HT1080 (cell line): ENCODE data around the gene MIR17HG. TPM values are rescaled to one million over a fixed set of nuclear protein-coding genes. Genes with fewer than 3 reads are reported as not detected.
"Not testable (repeated sequence)": the region's sequence is repeated elsewhere in the genome, so short reads cannot be mapped to it uniquely, and the experiment has no call there.

Experiments used
- DNase-seq: peaks from one replicate; pipeline ENCODE4 v3.0.0-alpha.2; 2015; ENCODE audit warnings: low read depth
- polyA plus RNA-seq, 2 experiments: library from polyadenylated mRNA; depleted of rRNA; stranded (reverse); fragments of >200 nt; gene quantifications; 2 replicates each; pipeline ENCODE4 v1.2.3, GENCODE V29; 2015
- total RNA-seq: library from RNA; depleted of rRNA; stranded (reverse); fragments of >200 nt; shearing (Covaris generic); gene quantifications from 2 replicates; pipeline ENCODE4 v1.2.3, GENCODE V29; 2014; rRNA removed

Gene MIR17HG
- 7.2 and 8.7 TPM in 2 replicates for total RNA-seq
- 2.1 and 2.7 TPM in 2 replicates for polyA plus RNA-seq (2015; cell fraction: cytosol; rRNA removed)
- polyA plus RNA-seq (2015; cell fraction: nucleus; rRNA removed) = 26.6 and 28.4 TPM in 2 replicates

DNA sequence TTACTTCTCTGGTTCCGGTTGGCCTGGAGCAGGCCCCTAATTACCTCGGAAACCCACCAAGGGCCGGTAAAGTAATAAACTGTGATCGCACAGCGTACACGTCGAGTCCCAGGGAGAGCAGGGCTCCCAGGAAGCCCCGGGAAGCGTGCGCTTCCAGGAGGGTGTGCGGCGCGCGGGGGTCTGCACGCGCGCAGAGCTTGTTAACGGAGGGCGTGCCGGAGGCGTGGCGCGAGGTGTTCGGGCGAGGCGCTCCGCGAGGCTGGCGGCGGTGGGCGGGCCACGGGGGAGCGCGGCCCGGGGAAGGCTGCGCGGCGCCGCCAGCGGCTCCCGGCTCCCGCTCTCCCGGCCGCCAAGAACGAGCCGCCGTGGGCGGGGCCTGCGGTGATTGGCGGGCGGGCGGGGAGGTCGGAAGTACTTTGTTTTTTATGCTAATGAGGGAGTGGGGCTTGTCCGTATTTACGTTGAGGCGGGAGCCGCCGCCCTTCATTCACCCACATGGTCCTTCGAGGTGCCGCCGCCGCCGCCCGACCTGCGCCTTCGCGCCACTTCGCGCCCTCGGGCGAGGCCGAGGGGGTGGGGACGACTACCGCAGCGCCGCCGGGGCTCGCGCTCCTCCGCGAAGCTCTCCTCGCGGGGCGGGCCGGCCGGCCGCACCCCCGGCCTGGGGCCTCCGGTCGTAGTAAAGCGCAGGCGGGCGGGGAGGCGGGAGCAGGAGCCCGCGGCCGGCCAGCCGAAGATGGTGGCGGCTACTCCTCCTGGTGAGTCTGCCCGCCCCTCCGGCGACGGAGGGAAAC lies at the start of gene MIR17HG:
TSS of gene MIR17HG (plus strand) at position 486 of the 794 bp plus-strand sequence.
- DNase-seq = peak; percentile 93

DNA sequence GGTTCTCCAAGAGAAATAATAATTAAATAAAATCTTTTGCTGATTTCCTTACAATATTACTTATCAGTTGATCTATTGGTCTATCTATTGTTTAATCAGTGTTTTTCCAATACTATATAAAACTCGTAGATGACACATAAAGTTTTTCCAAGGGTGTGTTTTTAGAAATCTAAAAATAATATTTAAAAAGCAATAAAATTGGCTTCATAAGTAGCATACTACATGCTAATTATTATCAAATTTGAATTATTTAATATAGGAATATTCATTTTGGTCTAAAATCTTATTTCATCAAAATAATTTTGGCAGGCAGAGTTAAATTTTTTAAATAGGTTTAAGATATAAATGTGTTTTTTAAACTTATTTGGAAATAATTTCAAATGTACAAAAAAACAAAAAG lies 49.4 kb upstream of the MIR17HG start:
- DNase-seq = no peak

DNA sequence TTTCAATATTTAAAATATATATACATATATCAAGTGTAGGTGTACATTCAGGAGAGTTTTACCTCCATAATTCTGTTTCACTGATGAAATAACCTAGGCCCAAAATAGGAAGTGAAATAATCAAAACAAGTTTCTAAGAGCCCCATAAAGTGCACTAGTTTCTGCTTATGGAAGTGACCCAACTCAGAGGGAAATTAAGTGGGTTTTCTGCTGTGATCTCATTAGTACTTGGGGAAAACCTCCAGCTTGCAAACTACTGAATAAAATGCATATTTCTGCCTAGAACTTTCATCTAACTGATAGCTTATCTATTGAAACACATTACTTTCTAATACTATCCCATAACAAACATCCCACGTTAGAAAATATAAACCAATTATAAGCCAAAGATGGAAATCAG lies 45.4 kb upstream of the MIR17HG start:
- no peak for DNase-seq

DNA sequence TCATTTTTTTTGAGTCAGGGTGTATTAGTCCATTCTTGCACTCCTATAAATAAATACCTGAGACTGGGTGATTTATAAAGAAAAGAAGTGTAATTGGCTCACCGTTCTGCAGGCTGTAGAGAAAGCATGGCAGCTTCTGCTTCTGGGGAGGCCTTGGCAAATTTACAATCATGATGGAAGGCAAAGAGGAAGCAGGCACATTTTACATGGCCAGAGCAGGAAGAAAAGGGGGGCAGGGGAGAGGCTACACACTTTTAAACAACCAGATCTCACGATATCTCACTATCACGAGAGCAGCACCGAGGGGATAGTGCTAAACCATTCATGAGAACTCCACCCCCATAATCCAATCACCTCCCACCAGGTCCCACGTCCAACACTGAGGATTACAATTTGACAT lies 44.5 kb upstream of the MIR17HG start:
- DNase-seq = no peak

DNA sequence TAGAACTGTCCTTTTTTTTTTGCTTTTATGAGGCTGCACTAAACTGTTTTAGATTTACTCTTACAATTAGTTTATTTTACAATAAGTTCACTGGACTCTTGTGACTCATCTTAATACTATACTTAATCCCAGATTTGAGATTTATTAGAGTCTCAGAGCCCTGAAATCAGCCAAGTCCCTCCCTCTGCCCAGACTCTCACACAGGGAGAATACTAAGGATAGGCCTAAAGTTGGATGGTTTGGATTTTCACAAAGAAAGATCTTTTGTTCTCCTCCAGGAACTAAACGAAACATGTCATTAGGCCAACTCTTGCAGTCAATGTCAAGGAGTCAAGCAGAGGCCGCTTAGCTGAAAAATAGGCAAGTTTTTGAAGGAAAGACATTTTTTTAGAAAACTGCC lies 42.7 kb upstream of the MIR17HG start:
- DNase-seq = no peak

DNA sequence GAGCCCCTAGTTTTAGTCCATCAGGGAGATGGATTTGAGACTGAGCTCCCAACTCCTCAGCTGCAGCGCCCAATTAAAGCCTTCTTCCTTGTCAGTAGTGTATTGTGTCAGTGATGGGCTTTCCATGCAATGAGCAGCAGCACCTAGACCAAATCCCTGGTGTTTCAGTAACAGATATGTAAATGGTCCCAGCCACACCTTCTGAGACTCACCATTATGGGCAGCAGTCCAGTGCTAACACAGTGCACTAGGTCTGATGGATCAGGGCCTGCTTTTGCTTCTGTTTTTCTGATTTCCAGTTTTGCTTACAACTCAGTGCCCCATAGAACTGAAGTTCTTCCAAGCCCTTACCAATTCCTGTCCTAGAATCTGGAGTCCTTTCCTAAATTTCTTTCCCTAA lies 41.8 kb upstream of the MIR17HG start:
- DNase-seq = no peak

DNA sequence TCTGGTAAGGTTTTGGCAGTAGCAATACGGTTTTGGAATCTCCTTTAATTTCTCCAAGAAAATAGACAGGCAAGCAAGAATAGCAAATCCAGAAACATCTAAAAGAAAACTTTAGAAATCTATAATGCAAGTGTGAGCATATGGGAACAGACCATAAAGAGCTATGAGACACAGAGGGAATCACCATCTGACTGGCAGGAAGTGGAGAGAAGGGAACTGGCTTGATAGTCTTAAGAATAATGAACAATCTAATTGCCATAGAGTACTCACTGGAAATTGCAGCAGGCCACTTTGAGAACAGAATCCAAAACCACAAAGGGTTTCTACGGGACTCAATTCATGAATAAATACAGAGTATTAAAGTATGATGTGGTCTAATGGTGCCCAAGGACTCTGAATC lies 39.6 kb upstream of the MIR17HG start:
- no peak for DNase-seq

DNA sequence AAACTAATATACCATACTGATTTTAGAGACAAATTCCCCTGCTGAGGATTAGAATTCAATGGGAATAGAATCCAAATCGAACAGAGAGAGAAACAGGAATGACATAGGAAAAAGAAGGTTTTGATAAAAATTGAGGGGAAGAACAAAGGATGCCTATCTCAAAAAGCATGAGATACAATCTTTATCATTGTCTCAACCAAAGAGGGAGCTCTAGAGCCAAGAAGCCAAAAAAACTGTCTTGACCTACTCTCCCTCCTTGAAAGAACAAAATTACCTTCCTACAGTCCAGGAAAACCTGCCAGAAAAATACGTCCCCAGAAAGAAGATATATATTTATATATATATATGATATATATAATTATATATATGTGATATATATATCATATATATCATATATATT lies 39.2 kb upstream of the MIR17HG start:
- DNase-seq = no peak

DNA sequence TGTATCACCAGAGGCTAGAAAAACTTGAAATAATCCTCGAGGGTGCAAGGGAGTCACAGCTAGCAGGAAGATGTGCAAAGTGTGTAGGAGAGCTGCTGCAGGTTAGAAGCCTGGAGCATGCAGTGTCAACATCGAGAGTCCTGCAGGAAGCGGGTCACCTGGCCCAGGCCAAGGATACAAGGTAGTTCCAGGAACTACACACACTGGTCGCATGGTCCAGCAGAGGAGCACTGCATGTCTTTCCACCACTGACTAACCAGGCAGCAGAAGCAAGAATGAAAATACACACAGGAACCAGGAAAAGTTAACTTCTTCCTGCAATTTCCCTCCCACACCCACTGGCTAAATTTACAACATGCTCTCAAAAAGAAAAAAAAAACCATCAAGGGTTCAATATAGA lies 36.0 kb upstream of the MIR17HG start:
- no peak for DNase-seq

DNA sequence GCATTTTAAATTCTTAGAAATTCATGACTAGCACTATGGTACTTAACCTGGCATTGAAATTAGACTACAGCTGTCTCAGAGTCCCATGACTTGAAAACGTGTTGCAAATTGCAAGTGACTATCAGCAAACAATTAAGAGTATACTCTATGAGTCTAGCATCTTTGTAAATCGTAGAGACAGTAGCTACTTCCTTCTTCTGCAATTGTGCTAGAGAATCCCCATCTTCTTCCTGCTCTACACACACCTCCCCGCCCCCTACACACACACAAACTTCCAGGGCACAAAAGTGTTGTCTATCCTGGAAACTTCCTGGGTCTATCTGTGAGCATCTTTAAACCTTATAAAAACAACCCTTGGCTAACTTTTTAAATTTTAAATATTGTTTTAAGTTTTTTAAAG lies 35.2 kb upstream of the MIR17HG start:
- no peak for DNase-seq

DNA sequence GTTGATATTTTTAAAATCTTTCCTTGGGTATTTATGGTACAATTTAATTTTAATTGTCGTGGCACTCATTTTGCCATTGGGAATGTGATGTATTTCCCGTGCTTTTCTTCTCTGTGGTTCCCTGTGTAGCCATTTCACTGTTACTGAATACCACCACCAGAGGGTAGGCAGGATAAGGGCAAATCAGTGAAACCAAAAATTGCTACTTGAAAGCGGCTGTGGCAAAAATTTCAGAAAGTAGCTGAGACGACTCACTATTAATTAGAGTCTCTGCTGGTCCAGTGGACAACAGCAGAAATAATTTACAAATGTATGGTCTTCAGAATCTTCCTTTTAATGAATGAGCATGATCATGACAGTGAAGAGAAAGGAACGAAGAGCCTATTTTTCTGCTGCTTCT lies 34.4 kb upstream of the MIR17HG start:
- peak; percentile 66 for DNase-seq

DNA sequence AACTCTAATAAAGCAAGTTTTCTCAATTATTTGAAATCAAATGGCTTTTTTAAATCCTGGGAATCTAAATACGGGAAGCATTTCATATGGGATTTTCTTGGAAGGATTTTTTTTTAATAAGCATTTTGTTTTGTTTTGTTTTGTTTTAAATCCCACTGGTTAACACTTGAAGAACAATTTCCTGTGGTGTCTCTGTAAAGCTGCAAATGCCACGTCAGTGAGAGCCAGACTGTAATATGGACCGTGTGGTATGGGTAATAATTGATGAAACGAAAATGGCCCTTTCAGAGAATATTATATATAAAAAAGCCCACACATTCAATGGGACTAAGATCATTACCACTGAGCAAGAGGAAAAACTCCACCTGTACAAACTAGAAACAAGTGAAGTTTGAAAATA lies 33.9 kb upstream of the MIR17HG start:
- peak; percentile 25 for DNase-seq

DNA sequence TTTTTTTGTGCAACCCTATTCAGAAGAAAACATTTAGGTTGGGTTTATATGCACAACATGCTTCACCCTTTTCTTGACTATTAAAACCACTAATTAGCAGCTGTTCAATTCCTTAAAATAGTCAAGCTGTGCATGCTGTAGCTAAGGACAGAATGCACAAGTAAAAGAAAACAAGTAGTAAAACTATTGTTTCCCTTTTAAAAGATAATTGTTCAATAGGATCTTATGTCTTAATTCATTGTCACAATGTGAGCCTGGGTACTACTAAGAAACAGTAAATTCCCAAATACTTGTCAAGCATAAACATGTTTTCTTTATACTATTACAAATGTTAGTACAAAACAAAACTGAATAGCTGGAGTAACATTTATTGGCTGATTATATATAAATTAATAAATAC lies 32.6 kb upstream of the MIR17HG start:
- no peak for DNase-seq

DNA sequence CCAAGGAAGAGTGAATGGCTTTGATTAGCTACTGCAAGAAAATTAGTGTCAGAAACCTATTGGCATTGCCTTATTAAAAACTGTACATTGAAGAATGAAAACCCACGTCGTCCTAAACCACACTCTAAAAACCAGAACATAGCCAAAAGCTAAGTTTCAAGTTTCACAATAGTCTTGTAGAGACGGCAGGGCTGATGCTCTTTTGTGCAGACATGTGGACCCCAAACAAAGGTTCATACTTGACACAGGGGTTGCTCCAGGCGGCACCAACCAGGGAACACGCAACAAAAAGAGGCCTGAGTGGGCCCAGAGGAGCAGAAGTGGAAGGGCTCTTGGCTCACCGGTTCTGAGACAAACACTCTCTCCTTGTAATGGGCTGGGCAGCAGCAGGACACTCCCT lies 28.6 kb upstream of the MIR17HG start:
- no peak for DNase-seq

DNA sequence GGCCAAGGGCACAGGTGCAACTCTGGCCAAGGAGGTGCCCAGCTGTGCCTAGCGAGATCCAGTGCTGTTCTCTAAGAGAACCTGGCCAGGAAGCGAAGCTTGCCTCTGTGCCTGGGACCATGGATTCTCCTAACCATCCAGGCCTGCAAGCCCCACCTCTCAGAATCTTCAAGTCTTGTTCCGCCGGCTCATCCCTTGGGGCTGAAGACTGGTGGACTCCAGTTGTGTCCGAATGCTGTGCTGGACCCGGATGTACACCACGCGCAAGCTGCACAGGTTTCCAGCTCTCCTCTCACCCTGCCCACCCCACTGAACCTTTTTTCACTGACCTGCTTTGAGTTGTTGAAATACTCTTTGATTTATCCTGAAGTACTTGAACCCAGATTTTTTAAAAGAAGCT lies 27.5 kb upstream of the MIR17HG start:
- DNase-seq = no peak

DNA sequence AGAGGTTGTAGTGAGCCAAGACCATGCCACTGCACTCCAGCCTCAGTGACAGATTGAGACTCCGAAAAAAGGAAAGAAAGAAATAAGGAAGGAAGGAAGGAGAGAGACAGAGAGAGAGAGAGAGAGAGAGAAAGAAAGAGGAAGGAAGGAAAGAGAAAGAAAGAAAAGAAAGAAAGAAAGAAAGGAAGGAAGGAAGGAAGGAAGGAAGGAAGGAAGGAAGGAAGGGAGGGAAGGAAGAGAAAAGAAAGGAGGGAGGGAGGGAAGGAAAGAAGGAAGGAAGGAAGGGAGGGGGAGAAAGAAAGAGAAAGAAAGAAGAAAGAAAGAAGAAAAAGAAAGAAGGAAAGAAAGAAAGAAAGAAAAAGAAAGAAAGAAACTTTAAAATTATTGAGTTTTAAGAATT lies 26.5 kb upstream of the MIR17HG start:
- DNase-seq = not testable (repeated sequence)

DNA sequence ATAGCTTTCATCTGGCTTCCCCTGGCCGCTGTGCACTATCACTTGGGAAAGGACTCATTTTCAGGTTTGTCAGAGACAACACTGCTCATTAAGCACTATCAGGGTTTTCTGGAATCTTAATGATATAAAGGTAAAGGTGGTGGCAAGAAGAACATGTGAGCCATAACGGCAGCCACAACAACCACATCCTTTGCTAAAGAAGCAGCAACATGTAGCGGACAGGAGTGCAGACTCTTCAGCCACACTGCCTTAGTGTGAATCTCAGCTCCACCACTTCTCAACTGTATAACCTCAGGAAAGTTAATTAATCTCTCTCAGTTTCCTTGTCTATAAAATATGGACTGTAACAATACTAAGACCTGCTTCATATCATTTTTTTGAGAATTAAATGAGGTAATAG lies 24.1 kb upstream of the MIR17HG start:
- DNase-seq = no peak

DNA sequence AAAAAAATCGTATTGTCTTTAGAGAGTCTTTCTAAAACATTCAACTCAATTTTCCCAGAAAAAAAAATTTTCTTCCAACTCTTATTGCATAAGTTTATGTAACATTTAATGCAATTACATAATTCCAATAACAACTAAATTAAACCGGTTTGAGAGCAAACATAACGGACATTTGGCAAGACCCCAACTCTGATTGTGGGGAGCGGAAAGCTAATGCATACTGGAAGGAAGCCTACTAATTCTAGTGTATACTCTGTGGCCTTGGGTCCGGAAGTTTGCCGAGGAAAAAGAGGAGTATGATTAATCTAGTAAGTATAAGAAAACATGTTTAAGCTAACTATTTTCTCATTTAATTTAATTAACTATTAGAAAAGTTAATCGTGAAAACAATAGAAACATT lies 21.3 kb upstream of the MIR17HG start:
- no peak for DNase-seq

DNA sequence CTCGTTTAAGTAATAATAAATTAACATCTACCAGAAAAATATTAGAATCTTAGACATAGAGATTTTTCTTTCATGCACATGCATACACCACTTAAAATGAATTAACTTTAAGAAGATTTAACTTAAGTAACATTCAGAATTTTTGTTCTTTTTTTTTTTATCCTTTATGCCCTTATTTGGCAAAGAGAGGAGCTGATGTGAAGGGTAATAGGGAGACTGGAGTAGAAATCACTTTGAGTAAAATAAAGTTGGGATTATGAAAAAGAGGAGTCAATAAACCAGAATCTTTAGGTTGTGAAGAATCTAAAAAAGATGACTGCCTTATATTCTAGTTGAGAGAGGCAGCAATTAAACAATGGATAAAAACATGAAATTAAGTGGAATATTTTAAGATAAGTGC lies 18.8 kb upstream of the MIR17HG start:
- no peak for DNase-seq

DNA sequence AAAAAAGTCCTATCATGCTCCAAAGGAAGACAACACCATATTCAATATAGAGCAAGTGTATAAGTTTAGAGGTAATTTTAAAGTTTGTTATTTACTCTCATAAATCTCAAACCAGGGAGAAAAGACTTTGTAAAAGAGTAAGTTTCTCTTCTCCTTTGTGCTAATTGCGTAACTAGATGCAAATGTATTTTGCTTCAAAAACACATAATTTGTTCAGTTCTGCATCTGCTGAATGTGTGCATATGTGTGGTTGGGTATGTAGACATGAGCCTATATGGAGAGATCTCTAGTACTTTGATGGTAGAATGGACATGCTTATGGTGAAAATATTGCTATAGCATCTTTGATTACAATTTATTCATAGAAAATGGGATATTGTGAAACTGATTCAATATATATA lies 17.8 kb upstream of the MIR17HG start:
- DNase-seq = no peak

DNA sequence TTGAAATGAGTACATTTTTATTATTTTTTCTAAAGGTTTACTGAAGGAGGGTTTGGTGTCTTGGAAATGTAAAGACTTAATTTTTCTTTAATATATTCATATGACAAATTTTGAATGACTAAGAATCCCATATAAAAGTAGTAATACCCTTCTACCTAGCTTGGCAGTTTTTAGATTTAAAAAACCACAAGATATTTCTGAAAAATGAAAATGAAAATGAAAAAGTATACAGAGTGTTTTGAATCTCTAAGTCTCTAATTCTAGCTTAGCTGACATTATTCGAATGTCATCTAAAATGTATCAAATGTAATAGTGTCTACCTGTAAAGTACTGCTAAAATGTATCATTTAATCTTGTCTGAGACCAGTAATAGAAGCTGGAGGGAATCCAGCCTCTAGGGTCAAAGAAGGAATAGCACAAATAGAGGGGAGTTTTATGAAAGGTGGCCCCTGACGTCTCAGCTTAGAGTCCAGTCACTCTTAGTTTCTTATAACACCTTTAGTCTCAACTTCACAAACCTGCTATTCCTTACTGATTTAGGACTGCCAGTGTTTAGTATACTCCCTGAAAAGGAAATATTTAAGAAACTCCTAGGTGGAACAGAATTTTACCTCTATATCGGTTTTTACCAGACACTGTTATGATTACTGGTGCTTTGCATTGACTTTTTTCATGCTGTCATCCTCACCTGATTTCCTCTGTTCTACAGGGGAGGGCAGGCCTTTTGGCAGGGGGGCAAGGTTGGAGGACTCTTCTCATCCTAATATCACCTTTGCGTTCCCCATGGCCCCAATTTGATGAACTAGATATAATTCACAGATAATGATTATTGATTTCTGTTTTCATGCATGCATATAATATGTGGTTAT lies 16.2 kb upstream of the MIR17HG start:
- DNase-seq = no peak

DNA sequence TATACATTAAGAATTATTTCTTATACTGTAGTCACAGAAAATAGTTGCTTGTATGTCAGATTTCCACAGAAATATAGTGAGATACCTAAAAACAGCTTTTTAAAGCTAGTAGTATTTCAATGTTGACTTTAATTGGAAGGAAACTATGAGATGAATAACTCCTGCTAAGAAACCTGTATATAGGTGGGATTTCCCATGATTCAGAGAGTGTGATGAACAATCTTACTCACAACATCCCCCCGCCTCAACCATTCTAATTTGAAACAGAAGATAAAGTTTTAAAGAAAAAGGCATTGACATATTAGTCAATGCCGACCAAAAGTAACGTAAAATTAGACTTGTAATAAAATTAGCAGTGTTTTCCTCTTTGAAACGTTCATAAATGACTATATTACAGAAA lies 1.4 kb upstream of the MIR17HG start:
- no peak for DNase-seq

DNA sequence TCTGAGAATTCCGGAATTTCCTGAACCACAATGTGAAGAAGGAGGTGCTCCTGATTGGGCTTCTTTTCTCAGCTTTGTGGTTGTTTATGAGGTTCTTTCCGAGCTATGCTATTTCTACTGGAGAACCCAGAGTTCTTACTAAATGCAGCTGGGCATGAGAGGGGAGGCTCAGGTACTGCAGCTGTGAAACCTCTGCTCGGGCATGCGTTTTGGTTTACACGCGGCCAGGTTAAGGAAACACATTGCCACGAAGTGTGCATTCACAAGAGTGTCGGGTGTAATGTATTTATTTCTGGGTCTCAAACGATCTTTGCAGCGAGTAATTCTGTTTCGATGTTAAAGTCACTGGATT lies 661 bp upstream of the MIR17HG start:
- no peak for DNase-seq
